Mesenchymal stem cell (in vitro differentiated cells and primary cell): Measurements from ENCODE around the gene LHFPL2.
"Not testable (repeated sequence)": the region's sequence is repeated elsewhere in the genome, so short reads cannot be mapped to it uniquely, and the experiment has no call there.

ENCODE experiments used
- DNase-seq: peaks from one replicate; pipeline ENCODE4 v3.0.0-alpha.2; 2013
- H2AFZ ChIP-seq: one replicate; pipeline ENCODE4 v1.6.1; 2013; ENCODE audit warnings: low read depth, mild to moderate bottlenecking, control low read depth, inconsistent platforms, low read length, moderate library complexity
- H2AK5ac ChIP-seq: 2 replicates; pipeline ENCODE4 v1.6.1; 2013; ENCODE audit warnings: low read length, moderate library complexity, mild to moderate bottlenecking, inconsistent platforms; ENCODE audit not compliant: severe bottlenecking
- H2BK120ac ChIP-seq: one replicate; pipeline ENCODE4 v1.6.1; 2013; ENCODE audit warnings: low read depth, mild to moderate bottlenecking, inconsistent platforms, low read length, moderate library complexity
- H2BK12ac ChIP-seq, 2 experiments: one replicate each; pipeline ENCODE4 v1.6.1; 2013; ENCODE audit warnings: inconsistent platforms in 2 of 2, low read length in 2 of 2, mild to moderate bottlenecking in 2 of 2, moderate library complexity in 2 of 2, control low read depth in 1 of 2
- H2BK15ac ChIP-seq: one replicate; pipeline ENCODE4 v1.6.1; 2013; ENCODE audit warnings: mild to moderate bottlenecking, low read depth, inconsistent platforms; ENCODE audit not compliant: poor library complexity, severe bottlenecking
- H2BK5ac ChIP-seq: 2 replicates; pipeline ENCODE4 v1.6.1; 2013; ENCODE audit warnings: low read depth, mild to moderate bottlenecking, low read length, control low read depth, inconsistent platforms; ENCODE audit not compliant: poor library complexity, severe bottlenecking
- H3K14ac ChIP-seq, 2 experiments: one replicate each; pipeline ENCODE4 v1.6.1; 2013; ENCODE audit warnings: inconsistent platforms in 2 of 2, low read length in 2 of 2, control low read depth in 1 of 2, mild to moderate bottlenecking in 1 of 2, moderate library complexity in 1 of 2
- H3K18ac ChIP-seq, 2 experiments: one replicate each; pipeline ENCODE4 v1.6.1; 2013; ENCODE audit warnings: inconsistent platforms in 2 of 2, low read length in 2 of 2, control low read depth in 1 of 2, low read depth in 1 of 2, mild to moderate bottlenecking in 1 of 2
- H3K23ac ChIP-seq, 2 experiments: one replicate each; pipeline ENCODE4 v1.6.1; 2013; ENCODE audit warnings: inconsistent platforms in 2 of 2, low read length in 2 of 2, mild to moderate bottlenecking in 2 of 2, moderate library complexity in 2 of 2, control low read depth in 1 of 2
- H3K27ac ChIP-seq: 2 replicates; pipeline ENCODE4 v1.5.1; 2013; ENCODE audit warnings: mild to moderate bottlenecking, moderate library complexity, low read length, control low read depth, inconsistent platforms; ENCODE audit not compliant: poor library complexity, severe bottlenecking
- H3K27me3 ChIP-seq, 2 experiments: 2 replicates each; pipeline versions ENCODE4 v1.6.1 to v1.7.0; 2013; ENCODE audit warnings: low read length in 2 of 2, mild to moderate bottlenecking in 2 of 2, moderate library complexity in 2 of 2, control low read depth in 1 of 2, inconsistent platforms in 1 of 2; ENCODE audit not compliant: control insufficient read depth in 1 of 2, insufficient read depth in 1 of 2
- H3K36me3 ChIP-seq, 2 experiments: 2 replicates each; pipeline versions ENCODE4 v1.6.1 to v1.7.0; 2013; ENCODE audit warnings: low read length in 2 of 2, control low read depth in 1 of 2, inconsistent platforms in 1 of 2, low read depth in 1 of 2, mild to moderate bottlenecking in 1 of 2; ENCODE audit not compliant: insufficient read depth in 2 of 2, control insufficient read depth in 1 of 2
- H3K4ac ChIP-seq, 2 experiments: one replicate each; pipeline ENCODE4 v1.6.1; 2013; ENCODE audit warnings: inconsistent platforms in 2 of 2, low read length in 2 of 2, mild to moderate bottlenecking in 2 of 2, moderate library complexity in 2 of 2, control low read depth in 1 of 2, low read depth in 1 of 2
- H3K4me1 ChIP-seq: 2 replicates; pipeline ENCODE4 v1.6.1; 2013; ENCODE audit warnings: low read depth, low read length, control low read depth; ENCODE audit not compliant: control insufficient read depth, insufficient read depth
- H3K4me2 ChIP-seq: 2 replicates; pipeline ENCODE4 v1.6.1; 2013; ENCODE audit warnings: low read length, mild to moderate bottlenecking, inconsistent platforms; ENCODE audit not compliant: poor library complexity, severe bottlenecking
- H3K4me3 ChIP-seq, 2 experiments: 2 replicates each; pipeline versions ENCODE4 v1.5.1 to v1.7.0; 2013; ENCODE audit warnings: low read length in 2 of 2, mild to moderate bottlenecking in 2 of 2, control low read depth in 1 of 2, low read depth in 1 of 2; ENCODE audit not compliant: insufficient read depth in 1 of 2
- H3K79me1 ChIP-seq: replicated peaks from 2 replicates; pipeline ENCODE4 v1.6.1; 2013; ENCODE audit warnings: mild to moderate bottlenecking, control low read depth, low read length, inconsistent platforms; ENCODE audit not compliant: poor library complexity, severe bottlenecking
- H3K9ac ChIP-seq: 2 replicates; pipeline ENCODE4 v1.7.0; 2013; ENCODE audit warnings: mild to moderate bottlenecking, low read length, moderate library complexity
- H3K9me3 ChIP-seq: 2 replicates; pipeline ENCODE4 v1.7.0; 2013; ENCODE audit warnings: mild to moderate bottlenecking, low read length; ENCODE audit not compliant: control insufficient read depth
- H4K8ac ChIP-seq: one replicate; pipeline ENCODE4 v1.6.1; 2013; ENCODE audit warnings: inconsistent platforms, mild to moderate bottlenecking, low read length, moderate library complexity
- H4K91ac ChIP-seq: one replicate; pipeline ENCODE4 v1.6.1; 2013; ENCODE audit warnings: mild to moderate bottlenecking, low read length, inconsistent platforms
- WGBS: methylation state at CpG from one replicate; pipeline ENCODE4 v1.1.7; 2013; ENCODE audit warnings: mixed read lengths; 5-methylcytosine and 5-hydroxymethylcytosine counted together

LHFPL2 gene

DNA sequence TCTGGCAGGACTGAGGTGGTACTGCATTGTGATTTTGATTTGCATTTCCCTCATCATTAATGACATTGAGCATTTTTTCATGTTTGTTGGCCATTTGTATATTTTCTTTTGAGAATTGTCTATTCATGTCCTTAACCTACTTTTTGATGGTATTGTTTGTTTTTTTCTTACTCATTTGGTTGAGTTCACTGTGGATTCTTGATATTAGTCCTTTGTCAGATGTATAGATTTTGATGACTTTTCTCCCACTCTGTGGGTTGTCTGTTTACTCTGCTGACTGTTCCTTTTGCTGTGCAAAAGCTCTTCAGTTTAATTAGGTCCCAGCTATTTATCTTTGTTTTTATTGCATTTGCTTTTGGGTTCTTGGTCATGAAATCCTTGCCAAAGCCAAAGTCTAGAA lies 25.3 kb upstream of the LHFPL2 start:
- H3K9ac ChIP-seq, H3K18ac ChIP-seq, H2AFZ ChIP-seq, H3K23ac ChIP-seq, H2BK15ac ChIP-seq, H4K91ac ChIP-seq, H2BK120ac ChIP-seq, H3K4me1 ChIP-seq, H3K4me3 ChIP-seq, H2BK12ac ChIP-seq, H3K27me3 ChIP-seq, H2AK5ac ChIP-seq, H3K27ac ChIP-seq, H3K9me3 ChIP-seq, H2BK5ac ChIP-seq, H3K14ac ChIP-seq, DNase-seq, H3K4me2 ChIP-seq, H4K8ac ChIP-seq, H3K79me1 ChIP-seq, H3K36me3 ChIP-seq, H3K4ac ChIP-seq: not testable (repeated sequence)

DNA sequence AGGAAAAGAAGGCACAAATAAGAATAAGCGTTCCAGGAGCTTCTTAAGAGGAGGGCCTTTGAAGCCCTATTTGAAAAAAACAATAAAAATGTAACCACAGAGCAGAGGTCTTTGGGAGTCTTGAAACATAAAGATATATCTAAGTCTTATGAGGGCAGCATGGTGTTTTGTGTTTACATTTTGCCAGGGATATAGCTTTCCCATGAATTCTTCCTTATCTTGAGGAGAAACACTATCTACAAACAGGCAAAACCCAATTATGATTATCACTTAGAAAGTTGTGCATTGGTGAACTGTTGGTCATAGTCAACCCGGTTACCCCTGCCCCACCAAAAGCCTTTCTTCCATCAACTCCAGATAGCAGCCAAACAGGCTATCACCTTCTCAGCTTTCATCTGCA lies 23.6 kb upstream of the LHFPL2 start:
- no peak overlapping the region for H2AFZ ChIP-seq
- no peak overlapping the region for H2BK15ac ChIP-seq
- no peak overlapping the region for H2AK5ac ChIP-seq
- H3K4me1 ChIP-seq: no peaks in the 10 kb centered on the region
- no peak overlapping the region for H4K91ac ChIP-seq
- no peak for DNase-seq
- H3K14ac ChIP-seq: no peak overlapping the region
- no peak overlapping the region for H2BK5ac ChIP-seq
- no peaks in the 10 kb centered on the region for H3K9me3 ChIP-seq
- WGBS: 86% methylated on average over 2 of the region's 2 CpGs
- no peak overlapping the region for H3K4me2 ChIP-seq
- H2BK120ac ChIP-seq: no peak overlapping the region
- H3K9ac ChIP-seq: no peak overlapping the region
- no peak overlapping the region for H3K27ac ChIP-seq
- no peak overlapping the region for H4K8ac ChIP-seq
- no peaks in the 10 kb centered on the region for H3K36me3 ChIP-seq
- H2BK12ac ChIP-seq: no peak overlapping the region
- H3K27me3 ChIP-seq: no peaks in the 10 kb centered on the region
- no peak overlapping the region for H3K4ac ChIP-seq
- no peaks in the 10 kb centered on the region for H3K79me1 ChIP-seq
- H3K4me3 ChIP-seq: no peak overlapping the region
- no peak overlapping the region for H3K23ac ChIP-seq
- no peak overlapping the region for H3K18ac ChIP-seq

DNA sequence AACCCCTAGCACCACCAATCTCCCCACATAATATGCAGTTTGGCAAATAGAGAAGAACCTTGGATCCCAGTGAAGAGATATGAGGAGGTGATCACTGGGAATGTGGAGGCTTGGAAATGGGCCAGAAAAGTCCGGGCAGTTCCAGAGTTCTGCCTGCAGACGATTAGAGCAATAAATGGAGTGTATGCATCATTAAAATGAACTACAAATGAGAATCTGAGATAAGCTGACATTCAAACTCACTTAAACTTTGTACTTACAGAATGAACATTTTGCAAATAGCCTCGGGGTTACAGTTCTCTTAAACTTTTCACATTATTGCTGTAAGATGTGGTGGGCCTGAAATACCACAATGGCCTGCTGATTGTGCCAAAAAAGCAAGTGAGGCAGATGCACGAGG lies 23.0 kb upstream of the LHFPL2 start:
- H2AK5ac ChIP-seq: no peak overlapping the region
- H2BK120ac ChIP-seq: no peak overlapping the region
- no peaks in the 10 kb centered on the region for H3K79me1 ChIP-seq
- H4K91ac ChIP-seq: no peak overlapping the region
- no peak overlapping the region for H3K4me3 ChIP-seq
- H2BK12ac ChIP-seq: no peak overlapping the region
- no peaks in the 10 kb centered on the region for H3K9me3 ChIP-seq
- H3K23ac ChIP-seq: no peak overlapping the region
- no peak overlapping the region for H2AFZ ChIP-seq
- no peak overlapping the region for H2BK15ac ChIP-seq
- no peak for DNase-seq
- H3K9ac ChIP-seq: no peak overlapping the region
- no peak overlapping the region for H3K4ac ChIP-seq
- no peak overlapping the region for H3K4me2 ChIP-seq
- H4K8ac ChIP-seq: no peak overlapping the region
- peaks cover under 1% of the 10 kb centered on the region for H3K4me1 ChIP-seq
- no peaks in the 10 kb centered on the region for H3K27me3 ChIP-seq
- no peak overlapping the region for H3K14ac ChIP-seq
- 88% methylated on average over 2 of the region's 4 CpGs for WGBS
- no peak overlapping the region for H3K18ac ChIP-seq
- H3K36me3 ChIP-seq: no peaks in the 10 kb centered on the region
- no peak overlapping the region for H3K27ac ChIP-seq
- no peak overlapping the region for H2BK5ac ChIP-seq

DNA sequence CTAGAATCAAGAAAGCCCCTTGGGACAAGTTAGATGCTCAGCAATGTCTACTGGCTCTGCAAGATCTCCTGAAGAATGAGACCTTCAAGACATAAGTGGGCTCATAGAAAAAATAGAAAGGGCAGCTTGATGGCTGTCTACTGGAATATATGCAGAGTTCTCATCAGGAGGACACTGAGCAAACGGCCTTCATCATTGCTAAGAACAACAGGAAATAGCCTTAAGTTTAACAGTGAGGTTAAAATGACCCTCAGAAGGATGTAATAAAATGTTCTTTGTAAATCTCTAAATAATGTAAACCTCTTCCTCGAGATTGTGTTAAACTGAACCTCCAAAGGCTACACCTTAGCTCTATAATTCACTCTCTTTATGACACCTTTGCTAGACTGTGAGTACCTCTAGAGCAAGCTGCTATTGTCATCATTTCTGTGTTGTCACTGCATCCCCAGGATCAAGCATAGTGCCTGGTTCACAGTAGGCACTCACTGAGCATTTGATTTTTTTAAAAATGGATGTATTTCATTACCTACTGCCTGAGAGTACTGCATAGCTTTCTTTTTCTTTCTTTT lies 22.2 kb upstream of the LHFPL2 start:
- Histone ChIP-seq H4K8ac (no peak overlapping the region), H3K9me3 (no peaks in the 10 kb centered on the region), H3K4me1 (peaks cover 2% of the 10 kb centered on the region), H3K4me3 (no peak overlapping the region), H2BK15ac (no peak overlapping the region), H2AFZ (no peak overlapping the region), H3K4me2 (no peak overlapping the region), H2BK12ac (no peak overlapping the region), H3K9ac (no peak overlapping the region), H3K27ac (no peak overlapping the region), H3K23ac (no peak overlapping the region), H2BK5ac (no peak overlapping the region), H3K36me3 (no peaks in the 10 kb centered on the region), H3K14ac (no peak overlapping the region), H4K91ac (no peak overlapping the region), H2AK5ac (no peak overlapping the region), H3K79me1 (no peaks in the 10 kb centered on the region), H3K27me3 (no peaks in the 10 kb centered on the region), H3K18ac (no peak overlapping the region), H2BK120ac (no peak overlapping the region), H3K4ac (no peak overlapping the region)
- no peak for DNase-seq
- 9% methylated on average over 1 of the region's 2 CpGs for WGBS
